Activated effector memory CD4-positive, alpha-beta T cell treated with Interleukin-2 at 50 U/mL for 16 hours (primary cell): ENCODE data around the gene SUCNR1.
"Not testable (repeated sequence)": the region's sequence is repeated elsewhere in the genome, so short reads cannot be mapped to it uniquely, and the experiment has no call there.

ENCODE experiments used
- DNase-seq: peaks from one replicate; pipeline ENCODE4 v3.0.0-alpha.2; 2020

The SUCNR1 gene, protein sequence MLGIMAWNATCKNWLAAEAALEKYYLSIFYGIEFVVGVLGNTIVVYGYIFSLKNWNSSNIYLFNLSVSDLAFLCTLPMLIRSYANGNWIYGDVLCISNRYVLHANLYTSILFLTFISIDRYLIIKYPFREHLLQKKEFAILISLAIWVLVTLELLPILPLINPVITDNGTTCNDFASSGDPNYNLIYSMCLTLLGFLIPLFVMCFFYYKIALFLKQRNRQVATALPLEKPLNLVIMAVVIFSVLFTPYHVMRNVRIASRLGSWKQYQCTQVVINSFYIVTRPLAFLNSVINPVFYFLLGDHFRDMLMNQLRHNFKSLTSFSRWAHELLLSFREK

DNA sequence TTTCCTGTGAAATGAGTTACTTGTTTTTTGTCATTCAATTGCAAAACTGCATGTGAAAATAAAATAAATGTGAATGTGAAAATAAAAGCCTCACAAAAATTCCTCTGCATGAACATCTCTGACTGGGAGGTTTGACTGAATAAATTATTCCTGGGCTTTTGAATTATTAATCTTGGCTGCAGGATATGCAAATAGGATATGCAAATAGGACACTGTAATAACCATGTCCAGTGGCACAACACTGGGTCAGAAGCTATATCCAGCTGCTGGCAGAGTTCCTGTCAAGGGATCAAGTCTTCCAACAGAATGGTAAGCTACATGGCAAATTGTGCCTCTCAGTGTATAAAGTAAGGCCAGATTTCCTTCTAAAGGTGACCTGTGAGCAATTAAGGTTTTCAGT lies at the start of gene SUCNR1:
Gene SUCNR1, plus strand, starts transcription at position 246 of the 400 bp plus-strand sequence. CDS start 6,250 bp downstream, outside the sequence.
- no peak for DNase-seq

DNA sequence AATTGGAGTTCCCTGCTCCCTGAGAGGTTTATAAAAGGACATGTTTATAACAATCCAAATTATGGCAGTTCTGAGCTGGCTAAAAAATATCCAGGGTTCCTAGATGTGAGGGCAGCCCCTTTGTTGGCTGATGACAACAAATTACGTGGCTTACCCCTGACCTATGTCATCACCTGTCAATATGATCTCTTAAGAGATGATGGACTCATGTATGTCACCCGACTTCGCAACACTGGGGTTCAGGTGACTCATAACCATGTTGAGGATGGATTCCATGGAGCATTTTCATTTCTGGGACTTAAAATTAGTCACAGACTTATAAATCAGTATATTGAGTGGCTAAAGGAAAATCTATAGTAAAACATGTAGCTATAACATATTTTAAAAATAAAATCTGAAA lies 45.6 kb upstream of the SUCNR1 start:
- no peak for DNase-seq

DNA sequence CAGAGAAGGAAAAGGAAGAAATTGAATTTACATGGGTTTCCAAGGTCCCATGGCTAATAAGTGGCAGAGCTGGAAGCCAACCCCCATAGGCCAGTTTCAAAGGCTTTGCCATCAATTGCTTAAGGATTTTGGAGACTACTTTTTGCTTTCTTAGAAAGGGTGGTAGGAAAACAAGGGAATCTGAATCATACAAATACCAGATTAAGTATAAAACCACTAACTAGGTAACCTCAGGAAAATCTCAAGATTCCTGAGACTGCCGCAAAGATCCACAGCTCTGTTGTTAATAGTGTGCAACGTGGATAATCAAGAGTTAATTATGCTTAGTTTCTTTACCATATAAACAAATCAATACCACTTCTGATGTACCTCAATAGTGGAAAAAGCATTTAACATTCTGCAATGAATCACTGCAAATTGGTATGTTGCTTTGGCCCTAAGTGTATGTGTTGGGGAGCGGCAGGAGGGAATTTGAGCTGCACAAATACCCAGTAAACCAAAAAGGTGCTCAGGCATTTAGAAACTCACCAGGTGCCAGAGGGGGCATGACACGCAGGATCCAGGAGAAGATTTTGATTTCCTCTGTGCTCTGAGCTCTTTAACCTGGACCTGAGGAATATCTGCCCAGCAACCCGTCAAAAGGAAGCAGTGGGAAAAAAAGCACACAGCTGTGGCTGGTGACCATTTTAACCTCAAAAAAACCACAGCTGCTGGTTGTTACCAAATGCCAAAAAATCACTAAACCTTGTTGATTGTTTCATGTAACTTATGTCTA lies 37.5 kb upstream of the SUCNR1 start:
- no peak for DNase-seq

DNA sequence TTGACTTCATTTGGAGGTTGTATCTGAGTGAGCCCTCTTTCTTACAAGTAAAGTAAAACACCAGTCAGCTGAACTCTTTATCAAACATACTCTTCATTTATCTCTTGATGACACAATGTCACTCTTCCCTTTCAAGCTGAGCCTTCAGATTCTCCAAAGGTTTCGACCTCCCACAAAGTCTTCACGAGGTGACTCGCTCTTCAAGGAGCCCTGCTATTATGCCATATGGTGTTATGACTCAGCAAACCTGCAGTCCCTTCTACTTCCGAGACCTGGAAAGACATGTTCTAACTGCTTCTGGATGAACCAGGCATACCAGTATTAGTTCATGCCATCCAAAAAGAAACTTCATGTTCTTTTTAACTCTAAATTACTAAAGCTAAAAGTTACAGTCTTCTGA lies 36.4 kb upstream of the SUCNR1 start:
- no peak for DNase-seq

DNA sequence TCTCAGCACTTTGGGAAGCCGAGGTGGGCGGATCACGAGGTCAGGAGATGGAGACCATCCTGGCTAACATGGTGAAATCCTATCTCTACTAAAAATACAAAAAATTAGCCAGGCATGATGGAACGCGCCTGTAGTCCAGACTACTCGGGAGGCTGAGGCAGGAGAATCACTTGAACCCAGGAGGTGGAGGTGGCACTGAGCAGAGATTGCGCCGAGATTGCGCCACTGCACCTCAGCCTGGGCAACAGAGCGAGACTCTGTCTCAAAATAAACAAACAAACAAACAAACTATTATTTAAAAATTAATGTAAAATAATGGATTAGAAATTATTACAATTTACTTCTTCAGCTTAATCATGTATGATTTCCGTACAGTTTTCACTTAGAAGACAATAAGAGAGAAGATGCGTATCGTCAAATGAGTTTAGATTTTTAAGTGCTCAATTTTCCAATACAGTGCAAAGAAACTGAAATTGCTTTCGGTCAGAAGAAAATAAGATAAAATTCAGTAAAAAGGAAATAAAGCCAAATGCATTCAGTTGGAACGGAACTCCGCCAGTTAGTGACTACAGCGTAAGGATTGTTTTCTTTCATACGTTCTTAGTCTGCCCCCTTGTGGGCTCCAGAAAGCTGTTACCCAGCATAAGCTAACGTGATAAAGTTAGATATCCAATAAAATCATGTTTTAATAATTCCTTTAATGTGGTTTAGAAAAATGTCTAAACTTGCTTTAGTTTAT lies 34.7 kb upstream of the SUCNR1 start:
- no peak for DNase-seq

DNA sequence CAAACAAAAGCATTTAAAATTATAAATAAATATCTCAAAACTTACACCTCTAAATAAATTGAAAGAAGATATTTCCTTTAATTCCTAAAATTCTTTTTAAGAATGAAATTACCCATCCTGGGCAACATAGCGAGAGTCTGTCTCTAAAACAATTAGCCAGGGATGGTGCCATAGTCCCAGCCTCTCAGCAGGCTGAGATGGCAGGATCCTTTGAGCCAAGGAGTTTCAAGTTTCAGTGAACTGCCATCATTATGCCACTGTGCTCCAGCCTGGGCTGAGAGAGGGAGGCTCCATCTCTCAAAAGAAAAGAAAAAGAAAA lies 34.2 kb upstream of the SUCNR1 start:
- no peak for DNase-seq

DNA sequence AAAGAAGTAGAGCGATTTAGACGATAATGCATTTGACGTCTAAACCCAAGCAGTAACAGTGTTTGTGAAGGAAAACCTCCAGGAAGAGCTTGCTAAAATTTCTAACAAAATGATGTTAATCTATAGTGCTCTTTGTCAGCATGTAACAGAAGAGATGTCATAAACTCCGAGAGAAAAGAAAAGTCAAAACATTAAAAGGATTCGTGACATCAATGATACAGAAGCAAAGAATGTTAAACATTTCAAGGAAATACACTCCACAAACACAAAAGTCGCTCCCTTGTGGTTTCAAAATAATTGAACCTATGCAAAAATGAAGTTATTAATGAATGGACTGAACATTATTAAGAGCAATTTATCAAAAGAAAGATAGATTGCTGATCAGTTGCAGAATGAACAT lies 31.6 kb upstream of the SUCNR1 start:
- no peak for DNase-seq

DNA sequence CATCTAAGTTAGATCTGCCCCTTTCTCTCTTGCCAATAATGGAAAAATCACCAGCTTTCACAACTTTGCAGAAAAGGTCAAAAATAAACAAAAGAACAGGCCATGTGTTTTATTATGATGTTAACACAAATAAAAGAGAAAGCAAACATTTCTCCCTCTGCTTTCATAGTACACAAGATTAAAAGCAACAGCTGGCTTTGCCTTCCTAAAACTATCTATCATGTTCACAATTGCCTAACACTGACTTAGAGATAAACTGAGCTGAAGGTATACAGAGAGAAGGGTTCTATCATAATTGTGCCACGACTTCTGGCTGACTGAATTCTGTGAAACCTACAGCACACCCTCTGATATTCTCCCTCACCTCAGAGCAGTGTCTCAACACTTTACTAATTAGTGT lies 30.2 kb upstream of the SUCNR1 start:
- no peak for DNase-seq

DNA sequence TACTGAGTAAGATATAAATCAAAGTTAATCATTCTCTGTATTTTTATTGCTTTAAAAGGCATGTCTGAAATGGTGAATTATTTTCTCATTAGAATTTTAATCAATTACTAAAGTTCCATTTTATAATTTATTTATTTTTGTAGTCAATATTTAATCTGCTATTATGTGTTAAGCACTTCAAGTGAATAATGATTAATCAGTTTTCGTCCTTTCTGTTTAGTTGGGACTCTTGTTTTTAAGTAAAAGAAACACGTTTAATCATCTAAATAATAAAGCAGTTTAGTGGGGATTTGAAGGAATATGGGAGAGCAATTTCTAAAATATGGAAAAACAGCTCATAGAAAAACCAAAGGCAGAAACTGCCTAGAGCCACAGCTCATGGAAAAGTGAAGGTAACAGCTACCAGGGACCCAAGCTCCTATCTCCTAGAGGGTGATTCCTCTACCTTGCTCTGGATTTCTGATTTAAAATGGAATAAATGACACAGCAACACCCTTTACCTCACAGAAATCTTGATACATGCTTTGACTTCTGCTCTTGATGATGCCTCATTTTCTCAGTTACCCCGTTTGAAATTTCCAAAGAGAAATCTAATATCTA lies 28.0 kb upstream of the SUCNR1 start:
- DNase-seq: no peak

DNA sequence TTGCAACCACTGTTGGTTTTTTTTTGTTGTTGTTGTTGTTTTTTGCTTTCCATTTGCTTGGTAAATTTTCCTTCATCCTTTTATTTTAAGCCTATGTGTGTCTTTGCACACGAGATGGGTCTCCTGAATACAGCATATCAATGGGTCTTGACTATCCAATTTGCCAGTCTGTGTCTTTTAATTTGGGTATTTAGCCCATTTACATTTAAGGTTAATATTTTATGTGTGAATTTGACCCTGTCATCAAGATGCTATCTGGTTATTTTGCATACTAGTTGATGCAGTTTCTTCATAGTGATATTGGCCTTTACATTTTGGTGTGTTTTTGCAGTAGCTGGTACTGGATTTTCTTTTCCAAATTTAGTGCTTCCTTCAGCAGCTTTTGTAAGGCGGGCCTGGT lies 23.4 kb upstream of the SUCNR1 start:
- not testable (repeated sequence) for DNase-seq

DNA sequence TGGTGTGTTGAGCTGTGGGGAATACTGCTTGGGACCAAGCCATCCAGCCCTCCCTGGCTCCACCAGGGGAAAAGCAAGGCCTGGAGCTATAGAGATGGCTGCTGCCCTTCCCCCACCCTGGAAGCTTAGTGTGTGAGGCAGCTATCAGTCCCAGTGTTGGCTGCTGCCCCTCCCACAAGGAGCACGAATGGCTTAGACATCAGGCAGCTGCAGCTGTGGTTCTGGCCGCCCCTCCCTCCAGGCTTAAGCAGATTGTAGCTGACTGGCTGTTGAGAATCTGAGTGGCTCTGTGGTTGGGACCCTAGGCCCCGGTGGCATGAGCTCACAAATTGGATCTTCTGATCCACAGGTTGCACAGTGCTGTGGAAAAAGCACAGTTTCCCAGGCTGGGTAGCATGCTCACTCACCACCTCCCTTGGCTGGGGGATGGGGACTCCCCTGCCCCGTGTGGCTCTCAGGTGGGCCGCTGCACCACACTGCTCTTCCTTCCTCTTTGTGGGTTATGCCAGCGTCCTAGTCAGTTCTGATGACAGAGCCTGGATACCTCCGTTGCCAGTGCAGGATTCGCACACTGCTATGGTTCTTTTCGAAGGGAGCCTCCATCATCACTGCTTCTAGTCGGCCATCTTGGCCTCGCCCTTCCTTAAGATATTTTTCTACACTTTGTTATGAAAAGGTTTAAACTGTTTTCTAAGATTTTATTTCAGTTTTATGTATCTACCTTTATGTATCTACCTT lies 21.2 kb upstream of the SUCNR1 start:
- DNase-seq: no peak

DNA sequence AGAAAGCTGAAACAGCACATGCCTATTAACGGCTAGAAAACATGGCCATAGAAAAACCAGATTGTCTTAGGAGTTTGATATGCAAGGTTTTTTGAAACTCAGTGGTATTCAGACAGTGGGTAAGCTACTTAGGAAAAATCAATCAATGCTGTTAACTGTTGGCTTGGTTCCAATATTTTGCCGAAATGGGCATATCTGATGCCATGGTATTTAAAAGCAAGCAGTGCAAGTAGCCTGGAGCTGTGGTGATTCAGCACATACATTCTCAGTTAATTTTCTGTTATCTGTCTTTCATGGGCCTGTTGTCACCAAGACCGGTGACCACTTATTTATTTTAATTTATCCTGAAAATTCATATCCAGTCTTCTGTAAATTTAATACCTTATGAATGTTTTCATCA lies 17.3 kb upstream of the SUCNR1 start:
- no peak for DNase-seq

DNA sequence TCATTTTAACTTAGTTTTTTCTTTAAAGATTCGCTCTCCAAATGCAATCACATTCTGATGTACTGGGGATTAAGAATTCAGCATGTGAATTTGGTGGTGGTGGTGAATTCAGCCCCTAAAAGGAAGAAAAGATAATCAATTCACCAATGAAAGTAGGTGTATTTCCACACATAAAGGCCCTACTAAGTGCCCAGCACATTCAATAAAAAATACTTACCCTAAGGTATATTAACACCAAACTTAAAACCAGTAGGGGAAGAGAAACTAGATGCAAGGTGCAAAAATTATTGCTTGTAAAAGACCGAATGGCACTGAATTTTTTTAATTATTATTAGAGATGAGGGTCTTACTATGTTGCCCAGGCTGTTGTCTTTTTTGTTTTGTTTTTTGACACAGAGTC lies 16.8 kb upstream of the SUCNR1 start:
- no peak for DNase-seq

DNA sequence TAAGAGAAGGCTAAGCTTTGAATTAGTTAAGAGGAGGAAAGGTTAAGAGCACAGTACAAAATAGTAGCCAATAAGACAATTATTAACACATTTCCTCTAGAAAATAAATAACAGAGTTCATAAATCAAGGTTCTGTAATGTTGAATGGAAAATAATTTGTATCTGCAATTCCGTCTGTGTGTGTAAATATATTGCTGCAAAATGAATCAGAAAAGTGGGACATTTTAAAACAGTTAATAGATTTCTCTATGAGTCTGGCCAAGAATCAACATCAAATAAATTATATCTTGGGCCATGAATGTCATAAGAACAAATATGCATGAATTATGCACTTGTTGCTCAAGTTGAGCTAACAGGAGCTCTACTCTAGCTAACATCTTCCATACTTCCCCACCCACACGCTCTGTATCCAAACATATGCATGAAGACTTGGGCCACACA lies 14.2 kb upstream of the SUCNR1 start:
- no peak for DNase-seq

DNA sequence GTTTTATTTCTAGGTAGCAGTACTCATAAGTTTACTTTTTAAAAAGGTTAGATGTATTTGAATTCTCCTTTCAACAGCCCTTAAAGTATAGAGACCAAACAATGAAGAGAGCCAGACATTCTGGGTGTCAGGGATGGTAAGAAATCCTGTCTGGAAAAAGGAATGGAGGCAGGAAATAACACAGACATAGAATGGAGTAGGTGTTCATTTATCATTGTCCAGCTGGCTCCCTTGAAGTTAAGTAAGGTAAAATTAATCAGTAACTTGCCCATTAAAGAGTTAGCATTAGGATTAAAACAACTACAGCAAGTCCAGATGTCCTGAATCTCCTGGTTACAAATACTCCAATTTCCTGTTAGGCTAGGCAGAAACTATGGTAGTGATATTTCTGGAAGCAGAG lies 13.5 kb upstream of the SUCNR1 start:
- no peak for DNase-seq

DNA sequence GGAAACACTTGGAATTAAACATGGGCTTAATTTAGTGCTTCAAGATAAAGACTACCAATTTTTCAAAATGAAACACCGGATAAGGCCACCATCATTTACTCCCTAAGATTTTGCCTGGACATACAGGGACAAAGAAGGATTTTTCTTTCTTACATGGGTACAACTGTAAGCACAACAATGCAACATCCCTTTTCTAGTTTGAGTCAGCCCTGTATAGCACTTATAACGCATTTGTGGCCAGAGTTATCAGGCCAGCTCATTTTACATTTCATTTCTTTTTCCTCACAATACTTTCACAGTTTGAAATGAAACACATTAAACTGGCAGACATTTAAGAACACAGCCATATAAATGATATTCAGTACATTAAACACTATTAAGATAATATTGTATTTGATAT lies 9.8 kb upstream of the SUCNR1 start:
- DNase-seq: no peak

DNA sequence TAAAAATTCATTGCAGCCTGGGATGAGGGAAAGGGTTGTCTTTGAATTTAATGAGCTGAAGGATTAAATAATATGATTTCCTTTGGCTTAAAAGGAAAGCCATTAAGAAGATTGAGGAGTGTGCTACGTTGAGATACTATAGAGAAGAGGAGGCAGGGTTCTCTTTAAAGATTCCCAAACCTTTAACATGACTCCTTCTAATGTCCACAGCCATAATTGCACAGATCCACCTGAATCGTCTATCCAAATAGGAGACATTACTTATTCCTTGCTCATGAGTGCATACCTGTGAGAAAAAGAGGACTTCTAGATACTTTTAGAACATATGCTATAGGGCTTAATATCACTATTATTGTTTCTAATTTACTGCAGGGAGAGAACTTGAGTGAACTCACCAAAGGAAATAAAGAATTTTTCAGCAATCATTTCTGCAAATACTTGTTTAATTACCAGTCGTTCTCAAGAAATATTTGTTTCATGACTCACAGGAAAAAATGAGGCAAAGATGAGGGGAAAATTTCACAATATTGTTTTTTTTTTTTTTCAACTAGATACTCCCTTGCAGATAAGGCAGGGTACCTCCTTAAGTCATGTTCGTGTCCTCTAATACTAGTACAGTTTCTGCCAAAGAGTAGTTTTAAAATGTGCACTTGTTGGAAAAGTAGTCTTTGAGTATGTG lies 8.9 kb upstream of the SUCNR1 start:
- DNase-seq: no peak

DNA sequence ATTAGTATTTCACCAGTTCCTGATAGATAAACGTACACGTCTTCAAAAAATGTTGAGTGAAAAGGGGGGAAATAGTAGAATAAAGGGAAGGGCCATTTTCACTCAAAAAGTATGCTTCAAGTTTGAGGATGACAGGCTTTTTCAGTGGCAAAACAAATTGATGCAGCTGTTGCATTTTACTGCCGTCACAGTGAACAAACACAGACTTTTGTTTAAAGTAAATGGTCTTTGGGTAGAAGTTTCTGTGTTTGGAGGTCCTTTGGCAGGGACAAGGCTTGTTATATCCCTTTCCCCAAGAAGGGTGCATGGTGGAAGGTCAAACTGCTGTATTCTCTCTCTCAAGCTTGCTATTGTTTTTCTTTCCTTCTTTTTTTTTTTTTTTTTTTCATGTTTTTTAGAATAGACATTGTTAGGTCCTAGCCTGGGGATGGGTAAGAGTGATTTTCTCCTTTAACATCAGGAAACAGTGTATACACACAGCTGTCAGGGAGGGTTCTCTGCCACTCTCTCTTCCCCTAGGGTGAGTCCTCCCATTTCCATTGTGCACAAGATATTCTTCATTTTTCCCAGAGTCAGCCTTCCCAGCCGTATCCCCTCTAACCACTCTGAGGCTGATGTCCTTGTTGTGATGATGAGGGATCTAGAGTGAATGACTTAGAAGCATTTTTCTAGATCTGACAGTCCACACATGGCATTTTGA lies 6.6 kb upstream of the SUCNR1 start:
- DNase-seq: no peak

DNA sequence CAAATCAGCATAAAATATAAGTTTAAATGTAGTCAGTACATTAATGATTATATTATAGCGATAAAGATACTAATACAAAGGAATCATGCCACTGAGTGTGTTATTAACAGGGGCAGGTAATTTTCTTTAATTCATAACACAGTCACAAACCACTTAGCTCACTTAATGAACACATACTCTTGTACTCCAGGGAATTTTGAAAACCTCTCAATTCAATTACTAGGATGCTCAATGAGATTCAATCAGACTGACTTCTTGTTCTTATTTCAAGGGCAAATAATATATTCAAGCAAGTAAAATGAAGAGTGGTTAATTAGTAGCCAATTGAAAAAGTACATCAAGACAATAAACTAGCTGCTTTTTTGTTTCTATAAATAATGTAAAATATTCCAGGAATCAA lies 5.8 kb upstream of the SUCNR1 start:
- no peak for DNase-seq

DNA sequence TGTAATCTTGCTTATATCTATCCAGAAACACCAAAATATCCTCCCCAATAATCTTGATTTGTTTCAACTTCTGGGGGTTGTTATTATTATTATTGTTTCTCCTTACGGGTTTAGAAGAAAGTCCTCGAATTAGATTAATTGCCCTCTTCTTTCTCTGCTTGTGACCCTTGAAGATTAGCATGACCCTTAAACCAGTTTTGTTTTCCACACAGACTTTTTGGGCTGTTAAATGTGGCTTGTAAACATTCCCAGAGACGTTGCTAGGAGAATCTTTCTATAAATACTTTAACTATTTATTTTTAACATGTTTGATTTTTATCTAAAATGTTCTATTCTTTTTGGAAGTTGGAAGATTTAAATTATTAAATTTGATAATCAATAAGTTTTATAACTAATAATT lies 4.3 kb upstream of the SUCNR1 start:
- no peak for DNase-seq

DNA sequence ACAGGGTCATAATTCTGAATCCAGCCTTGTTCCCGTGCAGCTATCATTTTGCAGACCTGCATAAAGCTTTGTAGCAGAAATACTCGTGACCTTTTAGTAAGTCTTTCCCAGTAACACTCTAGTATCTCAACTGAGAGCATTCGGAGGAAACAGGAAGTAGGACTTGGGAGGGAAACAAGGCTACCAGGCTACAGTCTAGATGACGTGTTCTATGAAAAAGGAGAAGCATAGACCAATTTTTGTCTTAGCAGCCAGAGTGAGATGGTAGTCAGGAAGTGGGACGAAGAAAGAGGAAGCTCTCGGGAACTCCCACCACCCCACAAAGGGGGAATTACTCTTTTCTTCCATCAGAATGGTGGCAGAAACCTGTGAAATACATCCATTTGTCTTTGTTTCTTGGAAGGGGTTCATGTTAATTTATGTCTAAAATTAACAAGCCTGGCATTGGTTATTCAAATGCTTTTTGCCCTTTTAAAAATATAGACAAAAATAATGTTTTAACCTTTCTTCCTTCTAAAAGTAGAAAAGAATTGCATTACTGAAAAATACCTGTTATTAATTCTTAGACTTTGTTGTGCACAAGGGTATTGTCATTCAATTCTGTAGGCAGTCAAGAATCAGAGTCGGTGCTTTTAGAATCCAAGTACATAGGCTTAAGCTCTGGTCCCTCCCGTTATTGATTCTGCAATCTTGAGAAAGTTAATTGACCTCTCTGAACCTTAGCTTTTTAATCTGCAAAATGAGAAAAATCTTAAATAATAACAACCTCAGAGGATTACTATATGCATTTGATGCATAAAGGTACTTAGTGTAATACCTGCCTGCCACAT lies 1.6 kb upstream of the SUCNR1 start:
- DNase-seq: no peak
